AG09309 (cell line): ENCODE measurements around the gene INTU.
A peak's percentile ranks its signal among the peaks of the same experiment; 100 is the strongest.
"Not testable (repeated sequence)": the region's sequence is repeated elsewhere in the genome, so short reads cannot be mapped to it uniquely, and the experiment has no call there.

Source experiments
- DNase-seq: peaks from one replicate; pipeline ENCODE4 v3.0.0-alpha.2; 2010; ENCODE audit warnings: low read depth
- H3K4me3 ChIP-seq: 2 replicates; pipeline ENCODE4 v1.5.1; 2011; ENCODE audit warnings: mild to moderate bottlenecking, low read depth, low read length, moderate library complexity; ENCODE audit not compliant: control insufficient read depth
- CTCF ChIP-seq: IDR thresholded peaks from 2 replicates; pipeline ENCODE4 v1.5.1; 2011; ENCODE audit warnings: mild to moderate bottlenecking, low read depth, low read length, inconsistent platforms; ENCODE audit not compliant: insufficient read depth, control insufficient read depth; ENCODE audit errors: missing control alignments

INTU gene

GRCh38 chr4:127632420-127633403, at the start of gene INTU:
Gene INTU, plus strand, starts transcription at chr4:127632957. Its CDS starts 78 bp downstream, at chr4:127633035.
- peak within 1 kb of the TSS; percentile 71 for H3K4me3 ChIP-seq
- DNase-seq = peak; percentile 84
- TF ChIP-seq CTCF = no peak

GRCh38 chr4:127586496-127586895, 46.3 kb upstream of the INTU start:
- DNase-seq, H3K4me3 ChIP-seq: not testable (repeated sequence)

GRCh38 chr4:127586922-127587571, 45.7 kb upstream of the INTU start:
- DNase-seq = no peak
- TF ChIP-seq CTCF = peak; percentile 66
- H3K4me3 ChIP-seq = no peak overlapping the region

GRCh38 chr4:127589153-127589552, 43.6 kb upstream of the INTU start:
- not testable (repeated sequence) for H3K4me3 ChIP-seq, DNase-seq

GRCh38 chr4:127598656-127599055, 34.1 kb upstream of the INTU start:
- DNase-seq = no peak
- no peak for TF ChIP-seq CTCF
- no peak overlapping the region for H3K4me3 ChIP-seq

GRCh38 chr4:127601029-127601428, 31.7 kb upstream of the INTU start:
- H3K4me3 ChIP-seq = no peak overlapping the region
- no peak for DNase-seq
- TF ChIP-seq CTCF = peak; percentile 31

GRCh38 chr4:127604949-127605709, 27.6 kb upstream of the INTU start:
- TF ChIP-seq CTCF = peak; percentile 26
- no peak overlapping the region for H3K4me3 ChIP-seq
- no peak for DNase-seq
